Endothelial cell of umbilical vein (primary cell): ENCODE results near the gene LPIN2.

Experiments used
- EZH2 ChIP-seq: IDR thresholded peaks from 2 replicates; pipeline ENCODE4 v1.6.1; 2012; ENCODE audit warnings: borderline replicate concordance, low read depth, mild to moderate bottlenecking, moderate library complexity, low read length, inconsistent platforms; ENCODE audit not compliant: severe bottlenecking
- POLR2A ChIP-seq: IDR thresholded peaks from 2 replicates; pipeline ENCODE4 v1.6.1; 2012; ENCODE audit warnings: low read depth, mild to moderate bottlenecking, control low read depth, low read length
- POLR2AphosphoS5 ChIP-seq: IDR thresholded peaks from 2 replicates; pipeline ENCODE4 v1.6.1; 2012; ENCODE audit warnings: low read depth, mild to moderate bottlenecking, control low read depth, low read length, moderate library complexity; ENCODE audit not compliant: insufficient read depth
- TF ChIP-seq, protein P1 (sequence below), 2 donors: IDR thresholded peaks; 1 replicate in 1 of 2; 2 replicates in 1 of 2; pipeline ENCODE4 v1.5.1; 2011; ENCODE audit warnings: low read length in 2 of 2, mild to moderate bottlenecking in 2 of 2, moderate library complexity in 2 of 2, control low read depth in 1 of 2, inconsistent platforms in 1 of 2, low read depth in 1 of 2; ENCODE audit not compliant: insufficient read depth in 1 of 2; ENCODE audit errors: extremely low read depth in 1 of 2

DNA sequence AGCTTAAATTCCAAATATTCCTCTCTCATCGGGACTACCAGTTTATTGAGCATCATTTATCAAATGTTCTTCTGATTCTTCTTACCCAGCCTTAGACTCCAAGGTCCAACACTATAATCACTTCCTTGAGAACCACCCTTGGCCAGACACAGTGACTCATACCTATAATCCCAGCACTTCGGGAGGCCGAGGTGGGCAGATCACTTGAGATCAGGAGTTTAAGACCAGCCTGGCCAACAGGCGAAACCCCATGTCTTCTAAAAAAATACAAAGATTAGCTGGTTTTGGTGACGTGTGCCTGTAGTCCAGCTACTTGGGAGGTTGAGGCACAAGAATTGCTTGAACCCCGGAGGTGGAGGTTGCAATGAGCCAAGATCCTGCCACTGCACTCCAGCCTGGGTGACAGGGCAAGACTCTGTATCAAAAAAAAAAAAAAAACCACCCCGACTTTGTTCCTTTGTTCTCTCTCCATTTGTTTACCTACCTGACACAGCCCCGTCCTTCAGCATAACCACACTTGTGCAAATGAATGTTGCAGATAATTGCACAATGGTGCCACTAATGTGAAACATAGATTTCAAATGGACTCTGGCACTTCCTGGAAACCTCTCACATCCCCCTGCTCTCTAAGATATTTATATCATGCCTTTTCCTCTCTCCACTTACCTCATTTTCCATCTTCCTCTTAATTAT, 38.9 kb upstream of the LPIN2 start:
- TF ChIP-seq EZH2 (no peak), POLR2AphosphoS5 (no peak), POLR2A (no peak)
- TF ChIP-seq, protein P1, sequence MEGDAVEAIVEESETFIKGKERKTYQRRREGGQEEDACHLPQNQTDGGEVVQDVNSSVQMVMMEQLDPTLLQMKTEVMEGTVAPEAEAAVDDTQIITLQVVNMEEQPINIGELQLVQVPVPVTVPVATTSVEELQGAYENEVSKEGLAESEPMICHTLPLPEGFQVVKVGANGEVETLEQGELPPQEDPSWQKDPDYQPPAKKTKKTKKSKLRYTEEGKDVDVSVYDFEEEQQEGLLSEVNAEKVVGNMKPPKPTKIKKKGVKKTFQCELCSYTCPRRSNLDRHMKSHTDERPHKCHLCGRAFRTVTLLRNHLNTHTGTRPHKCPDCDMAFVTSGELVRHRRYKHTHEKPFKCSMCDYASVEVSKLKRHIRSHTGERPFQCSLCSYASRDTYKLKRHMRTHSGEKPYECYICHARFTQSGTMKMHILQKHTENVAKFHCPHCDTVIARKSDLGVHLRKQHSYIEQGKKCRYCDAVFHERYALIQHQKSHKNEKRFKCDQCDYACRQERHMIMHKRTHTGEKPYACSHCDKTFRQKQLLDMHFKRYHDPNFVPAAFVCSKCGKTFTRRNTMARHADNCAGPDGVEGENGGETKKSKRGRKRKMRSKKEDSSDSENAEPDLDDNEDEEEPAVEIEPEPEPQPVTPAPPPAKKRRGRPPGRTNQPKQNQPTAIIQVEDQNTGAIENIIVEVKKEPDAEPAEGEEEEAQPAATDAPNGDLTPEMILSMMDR (IDR thresholded peaks at IDR 0.05; ENCODE audit: extremely low read depth in 1 of 2, insufficient read depth in 1 of 2, low read depth in 1 of 2, low read length in 2 of 2), result no peak
